Spleen (tissue), 11 donors: Measurements from ENCODE around the gene TARP.

Experiments used
- DNase-seq: peaks from one replicate; pipeline ENCODE4 v3.0.0-alpha.2; 2020
- H3K27ac ChIP-seq, 8 donors: fragments of 200-600 bp; sonication (generic) in 7 of 8; 1 replicate in 4 of 8; 2 replicates in 4 of 8; pipeline versions ENCODE4 v1.5.0 to v1.8.0; 2016 to 2021; ENCODE audit warnings: inconsistent platforms in 4 of 8, mild to moderate bottlenecking in 4 of 8, moderate library complexity in 1 of 8
- H3K27me3 ChIP-seq, 7 donors: fragments of 200-600 bp; sonication (generic) in 6 of 7; replicated peaks in 1 of 7; 1 replicate in 4 of 7; 2 replicates in 3 of 7; pipeline versions ENCODE4 v1.5.0 to v1.8.0; 2016 to 2021; ENCODE audit warnings: inconsistent platforms in 3 of 7, mild to moderate bottlenecking in 1 of 7
- H3K36me3 ChIP-seq, 6 donors: fragments of 200-600 bp; sonication (generic) in 5 of 6; 1 replicate in 4 of 6; 2 replicates in 2 of 6; pipeline versions ENCODE4 v1.5.0 to v1.8.0; 2016 to 2021; ENCODE audit warnings: inconsistent platforms in 2 of 6
- H3K4me1 ChIP-seq, 6 donors: fragments of 200-600 bp; sonication (generic) in 5 of 6; 1 replicate in 3 of 6; 2 replicates in 3 of 6; pipeline versions ENCODE4 v1.5.0 to v1.8.0; 2016 to 2021; ENCODE audit warnings: inconsistent platforms in 3 of 6
- H3K4me3 ChIP-seq, 8 donors: fragments of 200-600 bp; sonication (generic) in 7 of 8; 1 replicate in 4 of 8; 2 replicates in 4 of 8; pipeline versions ENCODE4 v1.5.0 to v1.8.0; 2016 to 2021; ENCODE audit warnings: inconsistent platforms in 4 of 8, mild to moderate bottlenecking in 4 of 8, moderate library complexity in 2 of 8
- H3K9me3 ChIP-seq, 8 donors: fragments of 200-600 bp; sonication (generic) in 7 of 8; 1 replicate in 4 of 8; 2 replicates in 4 of 8; pipeline versions ENCODE4 v1.5.0 to v1.8.0; 2016 to 2021; ENCODE audit warnings: inconsistent platforms in 4 of 8
- POLR2A ChIP-seq, 3 donors: fragments of 450-650 bp; IDR thresholded peaks; one replicate each; pipeline ENCODE4 v1.5.1; 2017; ENCODE audit warnings: antibody characterized with exemption in 3 of 3, mild to moderate bottlenecking in 1 of 3
- POLR2AphosphoS5 ChIP-seq, 3 donors: sonication (generic); formaldehyde crosslinking; IDR thresholded peaks; one replicate each; pipeline ENCODE4 v1.5.1; 2017; ENCODE audit warnings: antibody characterized with exemption in 3 of 3
- WGBS, 5 donors: extraction: QIAGEN DNeasy Blood & Tissue Kit in 3 of 5; methylation state at CpG; one replicate each; pipeline versions ENCODE4 v1.1.5 to v1.1.7; 2013 to 2018; 5-methylcytosine and 5-hydroxymethylcytosine counted together
- intact Hi-C: fragments of 100-400 bp; cut with DNase I; formaldehyde crosslinking; loops from one replicate; pipeline ENCODE4 v1.15.0; 2023; ENCODE audit warnings: low total_unique reads
- TF ChIP-seq, protein P1 (sequence below), 11 experiments: fragments of 200-600 bp in 7 of 11; fragments of 450-650 bp in 4 of 11; sonication (generic) in 4 of 11; IDR thresholded peaks in 8 of 11; conservative IDR thresholded peaks in 3 of 11; 1 replicate in 7 of 11; 2 replicates in 4 of 11; pipeline versions ENCODE4 v1.4.0 to v1.8.0; 2016 to 2021; ENCODE audit warnings: antibody characterized with exemption in 11 of 11, inconsistent platforms in 4 of 11, mild to moderate bottlenecking in 1 of 11
- donor health status: healthy with polysubstance abuse.
- donor health status: DM: no; HTN: no; CAD: no; lungs with moderate emphysema.
- donor health status: DM: no; HTN: no; CAD: no.
- donor health status: Bipolar disorder and iron deficiency.
- donor health status: healthy.
- donor health status: DM: no; HTN: no; CAD: no.
- donor health status: DM: yes; HTN: yes; CAD: no.

The TARP gene

DNA sequence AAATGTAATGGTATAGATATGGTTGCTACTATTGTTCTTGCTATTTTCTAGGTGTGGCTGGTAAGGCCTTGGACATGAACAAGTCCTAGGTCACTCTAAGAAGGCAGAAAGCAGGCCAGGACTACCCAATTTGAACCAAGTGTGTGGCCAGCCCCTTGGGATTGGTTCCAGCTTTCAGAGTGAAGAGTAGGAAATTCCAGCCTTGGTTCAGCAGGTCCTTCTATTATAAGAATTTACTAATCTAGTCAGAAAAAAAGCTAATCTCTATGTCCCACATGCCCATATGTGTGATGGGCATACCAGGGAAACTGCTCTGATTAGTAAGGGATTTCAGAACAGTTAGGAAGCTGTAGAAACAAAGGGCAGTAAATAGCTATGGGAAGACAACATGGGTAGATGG lies 7.8 kb upstream of the TARP start:
- TF ChIP-seq POLR2AphosphoS5 (IDR thresholded peaks at IDR 0.05): no peak
- no peak for TF ChIP-seq POLR2A (IDR thresholded peaks at IDR 0.05)
- TF ChIP-seq, protein P1, sequence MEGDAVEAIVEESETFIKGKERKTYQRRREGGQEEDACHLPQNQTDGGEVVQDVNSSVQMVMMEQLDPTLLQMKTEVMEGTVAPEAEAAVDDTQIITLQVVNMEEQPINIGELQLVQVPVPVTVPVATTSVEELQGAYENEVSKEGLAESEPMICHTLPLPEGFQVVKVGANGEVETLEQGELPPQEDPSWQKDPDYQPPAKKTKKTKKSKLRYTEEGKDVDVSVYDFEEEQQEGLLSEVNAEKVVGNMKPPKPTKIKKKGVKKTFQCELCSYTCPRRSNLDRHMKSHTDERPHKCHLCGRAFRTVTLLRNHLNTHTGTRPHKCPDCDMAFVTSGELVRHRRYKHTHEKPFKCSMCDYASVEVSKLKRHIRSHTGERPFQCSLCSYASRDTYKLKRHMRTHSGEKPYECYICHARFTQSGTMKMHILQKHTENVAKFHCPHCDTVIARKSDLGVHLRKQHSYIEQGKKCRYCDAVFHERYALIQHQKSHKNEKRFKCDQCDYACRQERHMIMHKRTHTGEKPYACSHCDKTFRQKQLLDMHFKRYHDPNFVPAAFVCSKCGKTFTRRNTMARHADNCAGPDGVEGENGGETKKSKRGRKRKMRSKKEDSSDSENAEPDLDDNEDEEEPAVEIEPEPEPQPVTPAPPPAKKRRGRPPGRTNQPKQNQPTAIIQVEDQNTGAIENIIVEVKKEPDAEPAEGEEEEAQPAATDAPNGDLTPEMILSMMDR (IDR thresholded peaks at IDR 0.05 in 8 of 11, conservative IDR thresholded peaks at IDR 0.05 in 3 of 11): no peak
- Histone ChIP-seq H3K27me3 (peaks cover 0 to 4% (median 0%) of the 10 kb centered on the region in 7 donors), H3K4me1 (peaks cover 0 to 26% (median 8%) of the 10 kb centered on the region in 6 donors), H3K27ac (no peak overlapping the region), H3K9me3 (no peaks in the 10 kb centered on the region), H3K36me3 (no peaks in the 10 kb centered on the region), H3K4me3 (no peak overlapping the region)
- DNase-seq: no peak
- intact Hi-C loops: no loop called here

DNA sequence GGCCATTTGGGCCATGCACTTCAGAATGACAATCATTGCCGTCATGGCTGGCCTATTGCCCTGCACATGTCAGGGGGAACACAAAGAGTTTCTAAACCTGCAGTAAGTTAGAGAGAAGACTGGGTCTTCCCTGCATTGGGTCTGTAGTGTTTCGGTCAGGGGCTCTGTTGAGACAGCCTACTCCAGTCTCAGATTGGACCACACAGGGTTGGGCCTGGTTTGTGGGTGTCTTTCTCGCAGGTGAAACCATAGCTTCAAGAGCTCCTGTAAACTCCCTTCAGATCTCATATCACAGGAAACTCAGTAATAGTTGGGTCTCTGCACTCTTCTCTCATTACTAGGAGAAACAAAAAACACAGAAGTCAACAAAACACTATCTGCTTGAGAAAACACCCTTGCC lies 7.3 kb upstream of the TARP start:
- Histone ChIP-seq H3K4me1 (peaks cover 0 to 28% (median 8%) of the 10 kb centered on the region in 6 donors), H3K9me3 (no peaks in the 10 kb centered on the region), H3K4me3 (no peak overlapping the region), H3K36me3 (no peaks in the 10 kb centered on the region), H3K27me3 (peaks cover 0 to 4% (median 0%) of the 10 kb centered on the region in 7 donors), H3K27ac (no peak overlapping the region)
- TF ChIP-seq POLR2AphosphoS5 (IDR thresholded peaks at IDR 0.05) (no peak), POLR2A (IDR thresholded peaks at IDR 0.05) (no peak)
- TF ChIP-seq, protein P1 (IDR thresholded peaks at IDR 0.05 in 8 of 11, conservative IDR thresholded peaks at IDR 0.05 in 3 of 11): no peak
- WGBS, 5 donors: 86 to 96% (median 91%) methylated on average over 3 of the region's 3 CpGs
- intact Hi-C loops: no loop called here
- DNase-seq: no peak

DNA sequence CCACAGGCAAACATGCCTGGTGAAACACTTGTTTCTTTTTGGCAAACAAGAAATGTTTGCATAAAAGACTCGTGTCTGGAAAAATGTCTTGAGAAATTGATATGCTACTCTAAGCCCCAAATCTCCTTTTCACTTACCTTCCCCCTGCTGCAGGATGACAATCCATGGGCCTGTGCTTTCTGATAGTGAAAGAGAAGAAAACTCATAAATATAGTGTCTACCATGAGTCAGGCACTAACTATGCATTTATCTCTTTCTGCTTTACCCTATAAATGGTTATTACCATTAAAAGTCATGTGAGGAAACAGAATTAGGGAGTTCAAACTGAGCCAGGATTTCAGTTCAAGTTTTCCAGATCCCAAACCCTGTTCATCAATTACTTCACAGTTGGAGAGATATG lies 6.6 kb upstream of the TARP start:
- Histone ChIP-seq H3K27ac (no peak overlapping the region), H3K4me3 (no peak overlapping the region), H3K9me3 (no peaks in the 10 kb centered on the region), H3K27me3 (no peaks in the 10 kb centered on the region), H3K4me1 (peaks cover 0 to 24% (median 8%) of the 10 kb centered on the region in 6 donors), H3K36me3 (no peaks in the 10 kb centered on the region)
- intact Hi-C loops: no loop called here
- WGBS, 5 donors: 42 to 84% (median 66%) methylated on average over 1 of the region's 1 CpG
- DNase-seq: no peak
- TF ChIP-seq POLR2A (IDR thresholded peaks at IDR 0.05) (no peak), POLR2AphosphoS5 (IDR thresholded peaks at IDR 0.05) (no peak)
- TF ChIP-seq, protein P1 (IDR thresholded peaks at IDR 0.05 in 8 of 11, conservative IDR thresholded peaks at IDR 0.05 in 3 of 11): no peak

DNA sequence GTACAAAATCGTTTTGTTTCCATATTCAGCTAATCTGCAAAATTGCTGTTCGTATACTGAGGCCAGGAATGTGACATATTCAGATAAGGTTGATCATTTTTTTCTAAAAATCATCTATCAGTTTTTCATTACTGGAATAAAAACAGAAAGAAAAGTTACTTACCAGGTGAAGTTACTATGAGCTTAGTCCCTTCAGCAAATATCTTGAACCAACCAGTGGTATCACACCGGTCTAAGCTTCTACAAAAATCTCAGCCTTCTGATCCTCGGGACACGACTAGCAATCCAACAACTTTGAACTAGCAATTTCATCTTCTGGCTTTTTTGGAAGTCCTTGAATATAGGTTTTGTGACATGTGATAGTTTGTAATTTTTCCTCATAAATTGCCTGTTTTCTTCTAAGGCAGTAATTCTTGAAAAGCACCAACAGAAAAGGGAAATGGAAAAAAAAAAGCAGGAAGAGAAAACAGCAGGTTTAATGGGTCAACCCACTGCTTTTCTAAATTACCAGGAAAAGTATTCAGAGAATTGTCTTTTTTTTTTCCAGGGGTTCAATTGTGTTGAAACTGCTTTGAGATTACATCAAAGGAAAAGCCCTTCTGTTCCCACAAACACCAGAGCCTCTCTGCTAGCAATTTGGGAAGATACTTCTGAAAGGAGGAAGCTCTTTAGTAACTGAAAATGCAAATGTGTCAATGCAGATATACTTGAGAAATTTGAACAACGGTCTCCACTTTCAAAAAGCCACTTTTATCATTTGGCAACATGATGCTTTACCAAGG lies 2.9 kb upstream of the TARP start:
- peaks cover 0 to 16% (median 0%) of the 10 kb centered on the region in 6 donors for H3K4me1 ChIP-seq
- intact Hi-C loops: no loop called here
- no peaks in the 10 kb centered on the region for H3K27me3 ChIP-seq
- no peaks in the 10 kb centered on the region for H3K36me3 ChIP-seq
- DNase-seq: no peak
- H3K27ac ChIP-seq: peak overlapping the region in 3 of 8 donors; percentile 3 to 65 (median 63)
- TF ChIP-seq POLR2A (IDR thresholded peaks at IDR 0.05) (no peak), POLR2AphosphoS5 (IDR thresholded peaks at IDR 0.05) (no peak)
- TF ChIP-seq, protein P1 (IDR thresholded peaks at IDR 0.05 in 8 of 11, conservative IDR thresholded peaks at IDR 0.05 in 3 of 11): no peak
- H3K9me3 ChIP-seq: no peaks in the 10 kb centered on the region
- 38 to 68% (median 49%) methylated on average over 6 of the region's 6 CpGs for WGBS, 5 donors
- peak overlapping the region in 1 of 8 donors; percentile 35 for H3K4me3 ChIP-seq
